ENCODE results near the gene ANAPC2. TPM values are rescaled to one million over a fixed set of nuclear protein-coding genes. Genes with fewer than 3 reads are reported as not detected.

The ANAPC2 gene
- total RNA-seq, 2 experiments from 2014 or later: 144 to 149 TPM

DNA sequence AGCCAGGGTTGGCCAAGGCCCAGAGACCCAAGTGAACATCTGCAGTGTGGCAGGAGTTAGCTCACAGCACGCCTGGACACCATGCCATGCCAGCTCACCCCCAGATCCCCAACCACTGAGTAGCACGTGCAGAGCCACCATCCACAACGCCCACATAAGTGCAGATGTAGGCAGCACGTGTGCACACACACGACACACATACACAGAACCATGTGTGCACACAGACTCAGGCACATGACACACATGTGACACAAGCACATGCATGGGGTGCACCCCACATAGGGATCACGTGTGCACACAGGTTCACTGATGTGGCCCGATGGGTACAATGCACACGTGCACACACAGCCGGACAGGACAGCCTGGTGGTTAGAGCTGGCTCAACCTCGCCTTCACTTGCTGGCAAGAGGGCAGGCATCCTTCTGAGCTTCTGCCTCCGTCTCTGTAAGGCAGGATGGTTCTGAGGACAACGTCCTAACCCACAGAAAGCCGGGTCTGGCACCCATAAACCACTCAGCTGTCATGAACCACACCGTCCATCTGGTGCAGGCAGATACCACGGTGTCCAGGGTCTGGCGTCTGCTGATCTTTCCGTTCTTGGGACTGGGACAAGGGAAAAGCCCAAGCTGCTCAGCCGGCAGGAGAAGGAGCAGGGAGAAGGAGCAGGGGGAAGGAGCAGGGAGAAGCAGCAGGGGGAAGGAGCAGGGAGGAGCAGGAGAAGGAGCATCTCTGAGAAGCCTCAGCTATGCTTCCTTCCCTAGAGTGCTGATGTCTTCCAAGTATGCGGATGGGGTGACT lies 30.5 kb downstream of the ANAPC2 start:
- no peaks in the 10 kb centered on the region for H3K9me3 Mint-ChIP-seq
- peaks cover 0 to 35% of the 10 kb centered on the region in 2 experiments for H3K9me3 ChIP-seq (ENCODE audit: control insufficient read depth in 1 of 2, insufficient read depth in 1 of 2, low read length in 2 of 2)
- peaks cover 33% of the 10 kb centered on the region for H3K4me1 ChIP-seq (ENCODE audit: insufficient read depth, low read length)
- no peak overlapping the region for H3K4me3 ChIP-seq (ENCODE audit: low read length)
- no peak overlapping the region for H3K27ac ChIP-seq (ENCODE audit: low read depth in 1 of 2, low read length in 2 of 2)
- intact Hi-C loops (cut with DNase I, micrococcal nuclease): no loop called here
- no peak overlapping the region for H3K27ac Mint-ChIP-seq
- peaks cover 12% of the 10 kb centered on the region for H3K4me1 Mint-ChIP-seq (ENCODE audit: low read depth)
- H3K4me3 Mint-ChIP-seq: no peak overlapping the region
- no peaks in the 10 kb centered on the region for H3K36me3 ChIP-seq (ENCODE audit: insufficient read depth, low read length)
- peaks cover 48 to 49% of the 10 kb centered on the region in 2 experiments for H3K27me3 ChIP-seq (ENCODE audit: control insufficient read depth in 1 of 2, insufficient read depth in 2 of 2, low read length in 2 of 2)
- no peak for DNase-seq
- ATAC-seq (ENCODE audit: poor library complexity): no peak
- ChIA-PET CTCF (interaction anchor here (1.3 kb wide), 1 partner anchor 79 kb away, joined by 4 read pairs; no protein-coding TSS in a partner anchor), POLR2A (no interaction called here)
- no peaks in the 10 kb centered on the region for H3K36me3 Mint-ChIP-seq (ENCODE audit: low read depth)
- peaks cover 56% of the 10 kb centered on the region for H3K27me3 Mint-ChIP-seq
- TF ChIP-seq, protein P1, sequence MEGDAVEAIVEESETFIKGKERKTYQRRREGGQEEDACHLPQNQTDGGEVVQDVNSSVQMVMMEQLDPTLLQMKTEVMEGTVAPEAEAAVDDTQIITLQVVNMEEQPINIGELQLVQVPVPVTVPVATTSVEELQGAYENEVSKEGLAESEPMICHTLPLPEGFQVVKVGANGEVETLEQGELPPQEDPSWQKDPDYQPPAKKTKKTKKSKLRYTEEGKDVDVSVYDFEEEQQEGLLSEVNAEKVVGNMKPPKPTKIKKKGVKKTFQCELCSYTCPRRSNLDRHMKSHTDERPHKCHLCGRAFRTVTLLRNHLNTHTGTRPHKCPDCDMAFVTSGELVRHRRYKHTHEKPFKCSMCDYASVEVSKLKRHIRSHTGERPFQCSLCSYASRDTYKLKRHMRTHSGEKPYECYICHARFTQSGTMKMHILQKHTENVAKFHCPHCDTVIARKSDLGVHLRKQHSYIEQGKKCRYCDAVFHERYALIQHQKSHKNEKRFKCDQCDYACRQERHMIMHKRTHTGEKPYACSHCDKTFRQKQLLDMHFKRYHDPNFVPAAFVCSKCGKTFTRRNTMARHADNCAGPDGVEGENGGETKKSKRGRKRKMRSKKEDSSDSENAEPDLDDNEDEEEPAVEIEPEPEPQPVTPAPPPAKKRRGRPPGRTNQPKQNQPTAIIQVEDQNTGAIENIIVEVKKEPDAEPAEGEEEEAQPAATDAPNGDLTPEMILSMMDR (IDR thresholded peaks at IDR 0.05): no peak

DNA sequence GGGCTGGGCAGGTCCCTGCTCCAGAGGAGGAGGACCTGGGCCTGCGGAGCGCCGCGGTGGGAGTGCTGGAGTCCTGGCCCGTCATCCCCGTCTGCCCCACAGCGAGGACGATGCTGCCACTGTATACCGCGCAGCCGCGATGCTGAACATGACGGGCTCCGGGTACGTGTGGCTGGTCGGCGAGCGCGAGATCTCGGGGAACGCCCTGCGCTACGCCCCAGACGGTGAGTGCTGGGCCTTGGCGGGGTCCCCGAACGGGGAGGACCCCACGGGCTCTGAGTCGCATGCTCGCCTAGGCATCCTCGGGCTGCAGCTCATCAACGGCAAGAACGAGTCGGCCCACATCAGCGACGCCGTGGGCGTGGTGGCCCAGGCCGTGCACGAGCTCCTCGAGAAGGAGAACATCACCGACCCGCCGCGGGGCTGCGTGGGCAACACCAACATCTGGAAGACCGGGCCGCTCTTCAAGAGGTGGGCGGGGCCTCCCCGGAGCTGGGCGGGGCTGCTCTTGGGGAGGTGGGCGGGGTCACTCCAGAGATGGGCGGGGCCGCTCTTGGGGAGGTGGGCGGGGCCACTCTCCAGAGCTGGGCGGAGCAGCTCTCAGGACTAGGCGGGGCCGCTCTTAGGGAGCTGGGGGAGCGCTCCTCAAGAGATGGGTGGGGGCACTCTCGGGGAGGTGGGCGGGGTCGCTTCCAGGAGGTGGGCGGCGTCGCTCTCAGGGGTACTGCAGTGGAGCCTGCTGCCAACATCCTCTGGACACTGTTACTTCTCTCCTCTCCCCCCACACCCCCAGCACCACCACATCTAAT lies 31.6 kb downstream of the ANAPC2 start:
- peaks cover 12% of the 10 kb centered on the region for H3K4me1 Mint-ChIP-seq (ENCODE audit: low read depth)
- peak overlapping the region; percentile 45 for H3K4me3 Mint-ChIP-seq
- no peaks in the 10 kb centered on the region for H3K36me3 ChIP-seq (ENCODE audit: insufficient read depth, low read length)
- peaks cover 41 to 46% of the 10 kb centered on the region in 2 experiments for H3K27me3 ChIP-seq (ENCODE audit: control insufficient read depth in 1 of 2, insufficient read depth in 2 of 2, low read length in 2 of 2)
- ATAC-seq (ENCODE audit: poor library complexity) (peak; percentile 82), DNase-seq (peak in 13 of 14 experiments; percentile 26 to 77 (median 46))
- no peaks in the 10 kb centered on the region for H3K9me3 Mint-ChIP-seq
- no peaks in the 10 kb centered on the region for H3K36me3 Mint-ChIP-seq (ENCODE audit: low read depth)
- H3K9me3 ChIP-seq (ENCODE audit: control insufficient read depth in 1 of 2, insufficient read depth in 1 of 2, low read length in 2 of 2): peaks cover 0 to 35% of the 10 kb centered on the region in 2 experiments
- ChIA-PET CTCF (interaction anchor here (0.6 to 1.3 kb wide), 3 partner anchors 71 to 182 kb away, joined by 3 to 4 read pairs (median 3); partner anchors contain the start of gene RNF224), POLR2A (interaction anchor here (0.8 to 1.6 kb wide), 3 partner anchors 24 to 84 kb away, joined by 3 to 9 read pairs (median 4); partner anchors contain the start of gene TUBB4B)
- intact Hi-C loops (cut with DNase I, micrococcal nuclease): no loop called here
- TF ChIP-seq, protein P1 (IDR thresholded peaks at IDR 0.05): no peak
- H3K4me3 ChIP-seq (ENCODE audit: low read length): peak overlapping the region; percentile 44
- no peak overlapping the region for H3K27ac Mint-ChIP-seq
- H3K4me1 ChIP-seq (ENCODE audit: insufficient read depth, low read length): peaks cover 28% of the 10 kb centered on the region
- H3K27me3 Mint-ChIP-seq: peaks cover 51% of the 10 kb centered on the region
- no peak overlapping the region for H3K27ac ChIP-seq (ENCODE audit: low read depth in 1 of 2, low read length in 2 of 2)

DNA sequence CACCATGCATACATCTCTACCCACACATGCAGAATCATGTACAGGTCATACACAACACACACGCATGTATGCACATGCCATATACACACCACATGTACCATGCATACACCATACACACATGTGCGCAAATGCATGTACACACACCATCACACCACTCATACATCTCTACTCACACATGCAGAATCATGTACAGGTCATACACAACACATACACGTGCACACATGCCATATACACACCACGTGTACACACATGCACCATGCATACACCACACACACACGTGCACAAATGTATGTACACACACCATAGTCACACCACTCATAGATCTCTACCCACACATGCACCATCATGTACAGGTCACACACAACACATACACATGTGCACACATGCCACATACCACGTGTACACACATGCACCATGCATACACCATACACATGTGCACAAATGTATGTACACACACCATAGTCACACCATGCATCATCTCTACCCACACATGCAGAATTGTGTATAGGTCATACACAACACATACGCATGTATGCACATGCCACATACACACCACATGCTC lies 35.4 kb downstream of the ANAPC2 start:
- ATAC-seq (ENCODE audit: poor library complexity): no peak
- Histone ChIP-seq H3K4me1 (ENCODE audit: insufficient read depth, low read length) (peaks cover 25% of the 10 kb centered on the region), H3K9me3 (ENCODE audit: control insufficient read depth in 1 of 2, insufficient read depth in 1 of 2, low read length in 2 of 2) (peaks cover 0 to 28% of the 10 kb centered on the region in 2 experiments), H3K27ac (ENCODE audit: low read depth in 1 of 2, low read length in 2 of 2) (no peak overlapping the region), H3K27me3 (ENCODE audit: control insufficient read depth in 1 of 2, insufficient read depth in 2 of 2, low read length in 2 of 2) (peaks cover 12 to 27% of the 10 kb centered on the region in 2 experiments), H3K4me3 (ENCODE audit: low read length) (no peak overlapping the region), H3K36me3 (ENCODE audit: insufficient read depth, low read length) (no peaks in the 10 kb centered on the region)
- DNase-seq: no peak
- POLR2A ChIA-PET: no interaction called here
- no peaks in the 10 kb centered on the region for H3K36me3 Mint-ChIP-seq (ENCODE audit: low read depth)
- no peak overlapping the region for H3K27ac Mint-ChIP-seq
- intact Hi-C loops (cut with DNase I, micrococcal nuclease): no loop called here
- H3K27me3 Mint-ChIP-seq: peaks cover 26% of the 10 kb centered on the region
- H3K4me1 Mint-ChIP-seq (ENCODE audit: low read depth): peaks cover 1% of the 10 kb centered on the region
- no peak overlapping the region for H3K4me3 Mint-ChIP-seq
- TF ChIP-seq, protein P1 (IDR thresholded peaks at IDR 0.05): no peak
- CTCF ChIA-PET: no interaction called here
- H3K9me3 Mint-ChIP-seq: no peaks in the 10 kb centered on the region

Data from CD4-positive, alpha-beta T cell (primary cell).